ENCODE measurements around the gene SIGLEC11.

The SIGLEC11 gene

DNA sequence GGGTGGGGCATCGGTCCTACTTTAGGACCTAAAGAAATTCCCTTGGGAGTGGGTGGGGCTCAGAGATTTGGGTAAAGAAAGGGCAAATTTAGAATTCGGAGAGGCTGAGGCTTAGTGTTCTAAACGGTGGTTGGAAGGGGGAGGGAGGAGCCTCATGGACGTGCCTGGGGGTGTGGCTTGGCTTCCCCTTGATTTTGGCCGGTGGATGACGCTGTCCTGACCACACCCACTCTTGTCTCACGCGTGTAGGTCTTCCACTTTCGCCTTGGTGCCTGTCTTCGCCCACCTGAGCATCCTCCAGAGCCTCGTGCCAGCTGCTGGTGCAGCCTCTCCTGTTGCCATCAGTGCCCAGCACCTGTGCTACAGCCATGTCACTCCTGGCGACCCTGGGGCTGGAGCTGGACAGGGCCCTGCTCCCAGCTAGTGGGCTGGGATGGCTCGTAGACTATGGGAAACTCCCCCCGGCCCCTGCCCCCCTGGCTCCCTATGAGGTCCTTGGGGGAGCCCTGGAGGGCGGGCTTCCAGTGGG is 30.4 kb downstream of the SIGLEC11 start:
- Histone ChIP-seq H2AFZ (ENCODE audit: low read depth, low read length, severe bottlenecking) (no peak overlapping the region), H3K27me3 (ENCODE audit: low read length) (no peaks in the 10 kb centered on the region), H3K27ac (ENCODE audit: low read depth, low read length) (peak overlapping the region; percentile 91; the same call in 1 of the 2 replicates), H3K79me2 (ENCODE audit: insufficient read depth, low read length) (peaks cover 54% of the 10 kb centered on the region), H3K9me2 (replicated peaks; ENCODE audit: insufficient read depth, low read length) (no peaks in the 10 kb centered on the region), H4K20me1 (ENCODE audit: low read depth, low read length) (peaks cover 13% of the 10 kb centered on the region; the same call in 1 of the 2 replicates), H3K36me3 (ENCODE audit: low read length) (peaks cover 24% of the 10 kb centered on the region), H3K9me3 (ENCODE audit: insufficient read depth, low read length) (no peaks in the 10 kb centered on the region), H3K4me3 (ENCODE audit: insufficient read depth, low read length, poor library complexity, severe bottlenecking) (peak overlapping the region; percentile 44), H3K4me2 (ENCODE audit: low read depth, low read length, poor library complexity, severe bottlenecking) (peak overlapping the region; percentile 79), H3K9ac (ENCODE audit: low read length) (no peak overlapping the region), H3F3A (ENCODE audit: insufficient read depth) (peaks cover 28% of the 10 kb centered on the region)
- TF ChIP-seq, protein P1, sequence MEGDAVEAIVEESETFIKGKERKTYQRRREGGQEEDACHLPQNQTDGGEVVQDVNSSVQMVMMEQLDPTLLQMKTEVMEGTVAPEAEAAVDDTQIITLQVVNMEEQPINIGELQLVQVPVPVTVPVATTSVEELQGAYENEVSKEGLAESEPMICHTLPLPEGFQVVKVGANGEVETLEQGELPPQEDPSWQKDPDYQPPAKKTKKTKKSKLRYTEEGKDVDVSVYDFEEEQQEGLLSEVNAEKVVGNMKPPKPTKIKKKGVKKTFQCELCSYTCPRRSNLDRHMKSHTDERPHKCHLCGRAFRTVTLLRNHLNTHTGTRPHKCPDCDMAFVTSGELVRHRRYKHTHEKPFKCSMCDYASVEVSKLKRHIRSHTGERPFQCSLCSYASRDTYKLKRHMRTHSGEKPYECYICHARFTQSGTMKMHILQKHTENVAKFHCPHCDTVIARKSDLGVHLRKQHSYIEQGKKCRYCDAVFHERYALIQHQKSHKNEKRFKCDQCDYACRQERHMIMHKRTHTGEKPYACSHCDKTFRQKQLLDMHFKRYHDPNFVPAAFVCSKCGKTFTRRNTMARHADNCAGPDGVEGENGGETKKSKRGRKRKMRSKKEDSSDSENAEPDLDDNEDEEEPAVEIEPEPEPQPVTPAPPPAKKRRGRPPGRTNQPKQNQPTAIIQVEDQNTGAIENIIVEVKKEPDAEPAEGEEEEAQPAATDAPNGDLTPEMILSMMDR (IDR thresholded peaks at IDR 0.05; ENCODE audit: insufficient read depth, low read length, poor library complexity, severe bottlenecking): no peak

DNA sequence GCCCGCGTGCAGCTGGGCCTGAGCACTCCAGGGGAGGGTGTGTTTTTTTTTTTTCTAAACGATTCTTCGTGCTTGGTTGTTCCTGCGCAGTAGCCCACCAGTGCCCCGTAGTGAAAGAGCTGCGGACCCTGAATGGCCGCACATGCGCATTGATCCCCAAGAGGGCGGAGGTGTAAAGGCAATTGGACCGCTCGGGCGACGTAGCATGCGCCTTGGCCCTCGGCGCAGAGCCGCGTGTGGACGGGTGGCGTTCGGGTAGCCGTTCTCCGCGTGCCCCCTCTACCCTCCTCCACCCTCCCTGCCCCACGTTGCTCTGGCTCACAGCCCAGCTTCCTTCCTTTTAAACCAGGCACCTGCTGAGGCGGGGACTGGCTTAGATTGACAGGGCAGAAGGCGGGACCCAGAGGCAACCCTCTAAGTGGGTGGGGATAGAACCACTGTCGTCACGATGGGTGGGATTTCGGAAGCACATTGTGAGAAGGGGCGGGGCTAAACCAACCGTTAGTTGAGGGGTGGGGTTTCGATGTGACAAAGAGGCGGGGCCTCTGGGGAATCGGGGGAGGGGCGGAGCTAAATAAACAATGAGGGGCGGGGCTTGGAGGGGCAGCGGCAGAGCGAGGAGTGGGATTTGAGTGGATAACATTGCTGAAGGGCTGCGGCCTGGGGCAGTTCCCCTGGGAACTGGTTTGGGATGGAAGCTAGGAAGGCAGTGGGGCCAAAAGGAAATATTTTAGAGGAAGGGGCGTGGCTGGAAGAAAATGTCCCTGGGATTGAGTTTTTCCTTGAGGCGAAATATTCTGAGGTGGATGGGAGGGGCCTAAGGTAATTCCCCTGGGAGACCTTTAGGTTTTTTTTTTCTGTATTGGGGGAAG is 31.1 kb downstream of the SIGLEC11 start:
- Histone ChIP-seq H3K4me2 (ENCODE audit: low read depth, low read length, poor library complexity, severe bottlenecking) (peak overlapping the region; percentile 79), H2AFZ (ENCODE audit: low read depth, low read length, severe bottlenecking) (peak overlapping the region; percentile 25), H3K9ac (ENCODE audit: low read length) (peak overlapping the region; percentile 98), H3K27me3 (ENCODE audit: low read length) (no peaks in the 10 kb centered on the region), H3K4me3 (ENCODE audit: insufficient read depth, low read length, poor library complexity, severe bottlenecking) (peak overlapping the region; percentile 65), H3K9me2 (replicated peaks; ENCODE audit: insufficient read depth, low read length) (no peaks in the 10 kb centered on the region), H3K27ac (ENCODE audit: low read depth, low read length) (peak overlapping the region; percentile 91), H3K79me2 (ENCODE audit: insufficient read depth, low read length) (peaks cover 61% of the 10 kb centered on the region), H4K20me1 (ENCODE audit: low read depth, low read length) (peaks cover 13% of the 10 kb centered on the region; the same call in 1 of the 2 replicates), H3K9me3 (ENCODE audit: insufficient read depth, low read length) (no peaks in the 10 kb centered on the region), H3F3A (ENCODE audit: insufficient read depth) (peaks cover 32% of the 10 kb centered on the region), H3K36me3 (ENCODE audit: low read length) (peaks cover 24% of the 10 kb centered on the region)
- TF ChIP-seq, protein P1 (IDR thresholded peaks at IDR 0.05; ENCODE audit: insufficient read depth, low read length, poor library complexity, severe bottlenecking): no peak
- no peak for TF ChIP-seq EZH2phosphoT487 (conservative IDR thresholded peaks at IDR 0.05; ENCODE audit: low read length)

- Histone ChIP-seq H3F3A (ENCODE audit: insufficient read depth) (peaks cover 36% of the 10 kb centered on the region), H3K9ac (ENCODE audit: low read length) (peak within 1 kb of the TSS; percentile 98), H4K20me1 (ENCODE audit: low read depth, low read length) (peaks cover 13% of the 10 kb centered on the region; the same call in 1 of the 2 replicates), H3K27ac (ENCODE audit: low read depth, low read length) (peak within 1 kb of the TSS; percentile 91), H3K36me3 (ENCODE audit: low read length) (peaks cover 24% of the 10 kb centered on the region), H3K79me2 (ENCODE audit: insufficient read depth, low read length) (peaks cover 68% of the 10 kb centered on the region), H3K27me3 (ENCODE audit: low read length) (no peaks in the 10 kb centered on the region), H3K4me2 (ENCODE audit: low read depth, low read length, poor library complexity, severe bottlenecking) (peak within 1 kb of the TSS; percentile 79), H3K9me3 (ENCODE audit: insufficient read depth, low read length) (no peaks in the 10 kb centered on the region), H3K9me2 (replicated peaks; ENCODE audit: insufficient read depth, low read length) (no peaks in the 10 kb centered on the region), H2AFZ (ENCODE audit: low read depth, low read length, severe bottlenecking) (peak within 1 kb of the TSS; percentile 25), H3K4me3 (ENCODE audit: insufficient read depth, low read length, poor library complexity, severe bottlenecking) (peak within 1 kb of the TSS; percentile 65)
- no peak for TF ChIP-seq EZH2phosphoT487 (conservative IDR thresholded peaks at IDR 0.05; ENCODE audit: low read length)
- TF ChIP-seq, protein P1 (IDR thresholded peaks at IDR 0.05; ENCODE audit: insufficient read depth, low read length, poor library complexity, severe bottlenecking): no peak
Observed at GRCh38 chr19:49929121-49929610, 31.8 kb downstream of the SIGLEC11 start, which contains the start of the genes ATF5 and NUP62. ATF5 (plus strand) TSS chr19:49929205; CDS start chr19:49930851, 1,646 bp downstream. NUP62 (minus strand) TSS chr19:49929504; CDS start chr19:49909807, 19,697 bp downstream.

Measured in SU-DHL-6 (cell line).